Measurements from ENCODE around the gene MEGF6. TPM values are rescaled to one million over a fixed set of nuclear protein-coding genes. Genes with fewer than 3 reads are reported as not detected.

The MEGF6 gene
- polyA plus RNA-seq, 3 donors, result 6.6 to 16.3 (median 11.7) TPM

- H3K27ac ChIP-seq (ENCODE audit: low read depth, low read length), result no peak overlapping the region
- WGBS, 3 donors, result 68 to 95% (median 89%) methylated on average over 8 of the region's 8 CpGs
Observed at GRCh38 chr1:3498986-3499385, 112.3 kb downstream of the MEGF6 start.

DNA sequence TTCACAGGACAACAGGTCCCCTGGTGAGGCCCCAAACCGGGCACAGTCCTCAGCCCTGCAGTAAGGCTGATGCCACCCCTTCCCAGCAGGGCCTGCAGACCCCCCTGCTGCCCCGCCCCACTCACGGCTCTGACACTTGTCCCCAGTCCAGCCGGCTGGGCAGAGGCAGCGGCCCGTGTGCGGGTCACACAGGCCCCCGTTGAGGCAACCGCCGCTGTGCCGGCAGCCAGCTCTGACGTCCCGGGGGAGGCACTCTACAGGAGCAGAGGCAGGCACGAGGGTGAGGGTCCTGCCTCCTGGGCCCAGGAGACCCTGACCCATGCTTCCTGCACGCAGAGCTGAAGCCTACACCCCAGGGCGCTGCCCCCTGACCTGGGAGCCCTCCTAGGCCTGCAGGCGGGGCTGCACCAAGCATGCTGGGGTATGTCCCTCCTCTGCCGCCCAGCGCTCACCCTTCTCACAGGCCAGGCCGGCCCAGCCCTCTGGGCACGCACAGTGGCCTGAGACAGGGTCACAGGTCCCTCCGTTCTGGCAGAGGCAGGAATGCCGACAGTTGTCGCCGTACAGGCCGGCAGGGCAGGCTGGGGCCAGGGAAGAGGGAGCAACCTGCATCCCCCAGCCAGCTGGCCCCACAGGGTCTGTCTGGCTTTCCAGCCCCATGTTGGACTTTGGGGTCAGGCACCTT lies 112.9 kb downstream of the MEGF6 start:
- no peak overlapping the region for H3K27ac ChIP-seq (ENCODE audit: low read depth, low read length)
- 82 to 85% (median 85%) methylated on average over 23 to 26 of the region's 26 CpGs for WGBS, 3 donors

GRCh38 chr1:3497521-3497920 lies 113.8 kb downstream of the MEGF6 start:
- WGBS, 3 donors, result 79 to 82% (median 80%) methylated on average over 18 to 19 of the region's 19 CpGs
- H3K27ac ChIP-seq (ENCODE audit: low read depth, low read length), result no peak overlapping the region

DNA sequence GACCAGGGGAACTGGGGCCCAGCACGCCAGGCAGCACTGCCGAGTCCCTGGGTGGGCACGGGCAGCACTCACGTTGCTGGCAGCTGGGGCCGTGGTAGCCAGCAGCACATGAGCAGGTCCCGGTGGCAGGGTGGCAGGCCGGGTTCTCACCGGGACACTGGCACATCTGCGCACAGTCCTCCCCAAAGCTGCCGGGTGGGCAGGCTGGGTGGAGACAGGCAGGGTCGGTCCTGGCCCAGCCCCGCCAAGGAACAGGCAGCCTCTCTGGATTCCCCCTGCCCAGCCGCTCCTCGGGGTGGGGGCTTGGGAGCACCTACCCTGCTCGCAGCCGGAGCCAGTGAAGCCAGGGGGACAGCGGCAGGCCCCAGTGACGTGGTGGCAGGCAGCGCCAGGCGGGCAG lies 114.4 kb downstream of the MEGF6 start:
- WGBS, 3 donors, result 88 to 94% (median 92%) methylated on average over 18 to 20 of the region's 20 CpGs
- no peak overlapping the region for H3K27ac ChIP-seq (ENCODE audit: low read depth, low read length)

DNA sequence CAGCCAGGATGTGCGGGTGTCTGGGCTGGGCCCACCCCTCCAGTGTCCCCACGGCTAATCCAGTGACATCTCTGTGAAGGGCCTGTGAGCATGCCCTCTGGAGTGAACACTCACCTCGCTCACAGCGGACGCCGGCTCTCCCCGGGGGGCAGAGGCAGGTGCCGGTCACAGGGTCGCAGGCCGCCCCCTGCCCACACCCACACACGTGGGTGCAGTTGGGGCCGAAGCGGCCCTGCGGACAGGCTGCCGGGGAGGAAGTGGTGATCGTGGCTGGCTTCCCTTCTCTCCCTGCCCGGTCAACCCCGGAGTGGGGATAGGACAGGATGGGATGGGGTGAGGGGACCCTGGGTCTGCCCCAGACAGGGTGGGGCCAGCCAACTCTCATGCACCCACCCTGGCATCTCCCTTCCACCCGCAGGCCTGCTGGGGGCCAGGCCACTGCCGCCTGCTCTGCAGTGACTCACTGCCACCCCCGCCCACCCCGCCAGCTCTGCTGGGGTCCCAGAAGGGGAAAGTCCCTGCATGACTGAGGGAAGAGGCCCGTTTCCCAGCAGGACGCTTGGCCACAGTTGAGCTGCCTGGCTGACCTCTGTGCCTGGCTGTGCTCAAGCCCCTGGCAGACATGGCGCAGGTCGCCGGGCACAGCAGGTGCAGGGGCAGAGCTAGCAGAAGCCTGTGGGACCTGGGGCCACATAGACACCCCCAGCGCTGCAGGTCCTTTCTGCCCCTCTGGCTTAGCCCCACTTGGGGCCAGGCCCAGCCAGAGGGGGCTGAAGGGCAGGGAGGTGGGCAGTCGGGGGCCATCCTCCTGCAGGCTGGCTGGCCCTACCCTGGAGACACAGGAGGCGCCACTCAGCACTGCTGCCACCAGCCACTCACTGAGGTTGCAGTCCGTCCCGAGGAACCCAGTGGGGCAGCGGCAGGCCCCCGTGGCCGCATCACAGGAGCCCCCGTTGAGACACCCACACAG lies 115.2 kb downstream of the MEGF6 start:
- H3K27ac ChIP-seq (ENCODE audit: low read depth, low read length), result no peak overlapping the region
- 73 to 86% (median 78%) methylated on average over 33 to 36 of the region's 36 CpGs for WGBS, 3 donors

DNA sequence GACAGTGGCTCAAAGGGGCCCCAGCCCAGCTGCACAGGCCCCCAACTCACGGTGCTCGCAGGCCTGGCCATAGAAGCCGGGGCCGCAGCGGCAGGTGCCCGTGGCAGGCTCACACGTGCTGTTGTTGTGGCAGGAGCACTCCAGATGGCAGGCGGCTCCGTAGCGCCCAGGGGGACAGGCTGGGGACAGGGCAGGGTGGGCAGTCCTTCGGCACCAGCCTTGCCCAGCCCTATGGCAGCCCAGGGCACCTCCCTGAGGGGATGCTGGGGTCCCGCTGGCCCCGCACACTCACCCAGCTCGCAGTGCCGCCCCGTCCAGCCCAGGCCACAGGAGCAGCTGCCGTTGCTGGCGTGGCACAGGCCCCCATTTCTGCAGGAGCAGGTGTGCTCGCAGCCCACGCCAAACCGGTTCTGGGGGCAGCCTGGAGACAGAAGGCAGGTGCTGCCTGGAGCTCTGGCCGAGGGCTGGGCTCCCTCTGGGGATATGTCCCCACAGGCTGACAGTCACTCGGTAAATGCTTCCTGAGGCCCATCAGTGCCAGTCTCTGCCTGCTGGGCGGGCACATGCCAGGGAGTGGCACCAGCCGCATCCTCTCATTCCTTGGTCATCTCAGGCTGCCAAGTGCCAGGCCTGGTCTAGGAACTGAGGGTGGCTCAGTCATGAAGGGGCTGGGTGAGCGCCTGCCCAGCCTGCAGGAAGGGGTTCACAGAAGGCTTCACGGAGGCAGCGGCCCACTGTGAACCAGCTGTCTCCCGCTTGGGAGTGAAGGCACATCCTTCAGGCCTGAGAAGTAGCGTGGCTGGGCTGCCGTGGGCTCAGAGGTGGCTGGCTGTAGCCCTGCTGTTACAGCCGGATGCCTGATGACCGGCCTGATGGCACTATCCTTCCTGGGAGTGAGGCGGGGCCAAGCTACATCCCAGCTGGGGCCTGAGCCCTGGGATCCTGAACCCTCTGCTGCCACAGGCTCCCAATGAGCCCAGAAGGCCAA lies 116.7 kb downstream of the MEGF6 start:
- WGBS, 3 donors, result 85 to 93% (median 91%) methylated on average over 32 to 34 of the region's 34 CpGs
- no peak overlapping the region for H3K27ac ChIP-seq (ENCODE audit: low read depth, low read length)

DNA sequence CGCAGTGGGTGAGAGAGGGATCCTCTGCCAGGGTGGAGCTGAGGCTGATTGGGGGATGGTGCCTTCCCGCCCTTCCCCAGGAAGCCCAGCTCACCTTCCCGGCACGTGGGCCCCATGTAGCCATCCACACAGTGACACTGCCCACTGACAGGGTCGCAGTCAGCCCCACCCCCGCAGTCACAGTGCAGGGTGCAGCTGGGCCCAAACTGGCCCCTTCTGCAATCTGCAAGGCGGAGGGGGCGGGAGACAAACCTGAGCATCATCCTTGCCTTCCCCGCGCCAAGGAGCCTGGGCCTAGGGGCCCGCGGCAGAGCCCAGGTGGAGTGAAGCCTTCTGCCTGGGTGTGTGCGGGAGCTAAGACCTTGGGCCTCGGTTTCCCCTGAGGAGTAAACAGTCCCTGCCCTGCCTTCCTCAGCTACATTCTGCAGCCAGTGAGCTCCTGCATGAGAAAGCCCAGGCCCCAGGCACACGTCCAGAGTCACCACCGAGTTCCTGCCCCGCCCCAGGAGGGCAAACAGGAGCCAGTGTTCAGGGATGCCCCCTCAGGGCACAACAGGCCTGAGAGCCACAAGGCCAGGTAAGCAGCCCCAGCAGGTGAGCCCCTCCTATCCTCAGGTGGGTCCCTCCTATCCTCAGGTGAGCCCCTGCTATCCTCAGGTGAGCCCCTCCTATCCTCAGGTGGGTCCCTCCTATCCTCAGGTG lies 118.6 kb downstream of the MEGF6 start:
- WGBS, 3 donors, result 83 to 86% (median 85%) methylated on average over 17 of the region's 17 CpGs

DNA sequence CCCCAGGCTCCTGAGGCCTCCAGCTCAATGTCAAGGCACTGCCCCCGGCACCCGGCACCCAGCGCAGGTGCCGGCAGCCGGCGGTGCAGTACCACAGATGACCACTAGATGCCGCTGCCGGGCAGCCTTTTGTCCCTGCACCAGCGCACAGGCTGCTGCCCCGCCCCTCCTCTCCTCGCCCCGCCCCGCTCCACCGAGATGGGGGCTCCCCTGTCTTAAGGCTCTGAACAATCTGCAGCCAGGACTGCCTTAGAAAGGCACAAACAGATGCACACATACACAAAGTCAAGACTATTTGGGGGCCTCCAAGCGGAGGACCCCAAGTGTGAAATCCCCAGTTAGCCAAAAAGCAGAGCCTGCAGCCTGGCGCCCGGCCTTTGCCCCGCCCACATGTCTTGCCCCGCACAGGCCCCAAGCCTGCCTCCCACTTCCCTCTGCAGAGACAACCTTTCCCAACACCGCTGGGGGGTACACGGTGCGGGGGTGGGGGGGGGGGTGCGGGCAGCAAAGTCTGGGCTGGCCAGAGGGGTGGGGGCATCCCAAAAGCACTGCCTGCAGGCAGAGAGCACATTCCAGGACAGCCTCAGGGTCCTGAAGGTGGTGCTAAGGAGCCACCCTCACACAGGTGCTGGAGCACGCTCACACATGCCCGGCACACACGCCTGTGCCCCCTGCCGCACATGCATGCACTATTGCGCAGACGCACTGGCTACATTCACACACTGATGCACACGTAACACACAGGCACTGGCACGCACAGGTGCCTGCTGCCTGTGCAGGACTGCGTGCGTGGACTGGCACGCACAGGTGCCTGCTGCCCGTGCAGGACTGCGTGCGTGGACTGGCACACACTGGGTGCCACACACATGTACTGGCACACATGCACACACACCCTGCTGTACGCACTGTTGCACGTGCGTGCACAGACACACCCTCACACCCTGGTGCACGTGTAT lies 119.7 kb downstream of the MEGF6 start:
- 37 to 41% (median 38%) methylated on average over 36 to 41 of the region's 41 CpGs for WGBS, 3 donors
- no peak overlapping the region for H3K27ac ChIP-seq (ENCODE audit: low read depth, low read length)

More for the DNA sequence above, 118.6 kb downstream of the MEGF6 start:
- H3K27ac ChIP-seq (ENCODE audit: low read depth, low read length), result no peak overlapping the region

GRCh38 chr1:3490046-3490745 lies 121.1 kb downstream of the MEGF6 start:
- 77 to 97% (median 92%) methylated on average over 20 to 23 of the region's 23 CpGs for WGBS, 3 donors
- no peak overlapping the region for H3K27ac ChIP-seq (ENCODE audit: low read depth, low read length)

- 94 to 98% (median 97%) methylated on average over 4 of the region's 4 CpGs for WGBS, 3 donors
- no peak overlapping the region for H3K27ac ChIP-seq (ENCODE audit: low read depth, low read length)
Observed at GRCh38 chr1:3488432-3488831, 122.9 kb downstream of the MEGF6 start.

DNA sequence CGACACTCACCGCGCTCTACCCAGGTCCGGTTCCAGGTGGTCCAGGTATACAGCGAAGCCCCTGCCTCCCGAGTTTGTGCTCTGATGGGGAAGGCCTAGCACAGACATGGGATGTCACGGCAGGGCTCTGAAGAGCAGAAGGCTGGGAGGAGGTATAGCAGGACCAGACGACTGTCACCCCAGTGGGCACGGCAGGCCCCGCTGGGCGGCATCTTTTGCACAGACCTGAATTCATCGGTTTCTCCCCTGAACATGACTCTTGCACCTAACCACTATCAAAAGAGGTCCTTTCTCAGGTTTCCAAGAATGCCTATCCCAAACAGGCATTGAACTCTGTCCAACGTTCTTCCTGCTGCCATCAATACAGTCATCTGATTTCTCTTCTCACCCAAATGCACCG lies 126.3 kb downstream of the MEGF6 start:
- H3K27ac ChIP-seq (ENCODE audit: low read depth, low read length), result no peak overlapping the region
- 87 to 95% (median 90%) methylated on average over 14 of the region's 14 CpGs for WGBS, 3 donors

DNA sequence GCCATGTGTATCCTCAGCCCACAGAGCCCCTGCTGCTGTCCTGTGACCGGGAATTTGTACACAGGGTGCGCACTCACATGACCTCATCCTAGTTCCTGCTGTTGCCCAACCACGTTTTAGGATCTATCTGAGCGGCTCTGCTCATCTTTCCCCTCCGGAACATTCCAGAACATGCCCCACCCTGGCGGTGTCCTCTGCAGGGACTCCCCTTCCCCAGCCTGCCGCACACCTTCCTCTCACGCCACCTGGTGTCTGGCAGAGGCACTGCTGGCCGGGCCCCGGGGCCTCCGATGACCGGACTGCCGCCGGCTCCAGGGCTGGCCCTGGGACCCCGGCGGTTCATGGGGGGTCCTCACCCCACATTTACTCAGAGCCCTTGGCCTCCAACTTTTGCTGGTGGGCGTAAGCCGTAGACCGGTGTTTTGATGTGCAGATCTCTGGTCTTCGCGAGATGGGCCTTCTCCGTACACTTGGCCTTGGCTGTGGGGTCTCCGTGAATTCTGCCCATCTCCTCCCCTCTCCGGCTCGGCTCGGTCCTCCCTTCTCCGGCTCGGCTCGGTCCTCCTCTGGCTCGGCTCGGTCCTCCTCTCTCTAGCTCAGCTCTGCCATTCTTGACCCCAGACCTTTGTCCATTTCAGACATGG lies 127.4 kb downstream of the MEGF6 start:
- WGBS, 3 donors, result 28 to 45% (median 42%) methylated on average over 31 of the region's 31 CpGs
- H3K27ac ChIP-seq (ENCODE audit: low read depth, low read length), result no peak overlapping the region

DNA sequence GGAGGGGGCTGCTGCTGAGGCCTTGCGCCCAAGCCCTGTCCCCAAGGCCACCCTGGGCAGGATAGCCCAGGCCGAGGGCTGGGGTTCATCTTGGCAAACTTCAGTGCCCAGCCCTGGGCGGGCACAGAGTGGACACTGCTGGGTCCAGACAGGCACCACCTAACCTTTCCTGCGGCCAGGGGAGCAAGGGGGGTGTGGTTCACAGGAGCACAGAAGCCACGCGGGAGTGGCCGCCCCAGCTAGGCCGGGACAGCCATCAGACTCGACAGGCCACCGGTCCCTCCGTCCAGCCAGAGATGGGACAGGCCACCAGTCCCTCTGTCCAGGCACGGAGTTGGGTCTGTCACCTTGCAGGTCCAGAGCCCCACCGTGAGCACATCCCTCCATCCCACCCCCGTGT lies 127.9 kb downstream of the MEGF6 start:
- H3K27ac ChIP-seq (ENCODE audit: low read depth, low read length), result no peak overlapping the region
- 68 to 80% (median 75%) methylated on average over 13 to 14 of the region's 14 CpGs for WGBS, 3 donors

GRCh38 chr1:3482378-3482849 lies 128.9 kb downstream of the MEGF6 start:
- no peak overlapping the region for H3K27ac ChIP-seq (ENCODE audit: low read depth, low read length)
- WGBS, 3 donors, result 47 to 66% (median 52%) methylated on average over 18 of the region's 18 CpGs

GRCh38 chr1:3481836-3482375 lies 129.4 kb downstream of the MEGF6 start:
- 53 to 70% (median 65%) methylated on average over 18 to 20 of the region's 20 CpGs for WGBS, 3 donors
- H3K27ac ChIP-seq (ENCODE audit: low read depth, low read length), result no peak overlapping the region

Data from adipose tissue (tissue), 3 donors.